Activated B cell treated with CpG ODN at 0.5 μM for 24 hours (primary cell): ENCODE results near the gene SRGAP3. TPM values are rescaled to one million over a fixed set of nuclear protein-coding genes. Genes with fewer than 3 reads are reported as not detected.

Experiments
- ATAC-seq: fragments of 200-7000 bp; cut with Tn5 transposase; one replicate; pipeline ENCODE4 v1.10.0; 2021; ENCODE audit warnings: low read depth, mild to moderate bottlenecking, moderate library complexity
- CTCF ChIA-PET: fragments of 350-600 bp; sonication (Branson Sonifier 250); formaldehyde crosslinking; loops from one replicate; lab custom pipeline; 2021; ENCODE audit warnings: antibody characterized with exemption; lab: Charles Lee
- POLR2A ChIA-PET: fragments of 350-600 bp; sonication (Branson Sonifier 250); formaldehyde crosslinking; loops from one replicate; lab custom pipeline; 2021; ENCODE audit warnings: antibody characterized with exemption; lab: Charles Lee
- DNase-seq: peaks from one replicate; pipeline ENCODE4 v3.0.0; 2022
- H3K27ac Mint-ChIP-seq: one replicate; pipeline ENCODE4 v1.8.0; 2020; ENCODE audit warnings: mixed read lengths
- H3K27me3 Mint-ChIP-seq: one replicate; pipeline ENCODE4 v1.8.0; 2021; ENCODE audit warnings: mixed read lengths
- H3K36me3 Mint-ChIP-seq: one replicate; pipeline ENCODE4 v1.8.0; 2021; ENCODE audit warnings: low read depth, mixed read lengths
- H3K4me1 Mint-ChIP-seq: one replicate; pipeline ENCODE4 v1.8.0; 2021; ENCODE audit warnings: mixed read lengths
- H3K4me3 Mint-ChIP-seq: one replicate; pipeline ENCODE4 v1.8.0; 2020; ENCODE audit warnings: mild to moderate bottlenecking, mixed read lengths
- H3K9me3 Mint-ChIP-seq: one replicate; pipeline ENCODE4 v1.8.0; 2020; ENCODE audit warnings: mixed read lengths
- CTCF ChIP-seq: fragments of 200-600 bp; IDR thresholded peaks from one replicate; pipeline ENCODE4 v1.8.0; 2022; ENCODE audit warnings: antibody characterized with exemption, mild to moderate bottlenecking
- intact Hi-C: fragments of 100-400 bp; cut with micrococcal nuclease; formaldehyde crosslinking; loops from one replicate; pipeline ENCODE4 v1.15.1; 2024
- total RNA-seq: library from RNA; stranded (reverse); gene quantifications from 2 replicates; pipeline ENCODE4 v1.2.3, GENCODE V29; 2022

The SRGAP3 gene
- total RNA-seq, 1 donor from 2014 or later: 0.58 TPM

- CTCF ChIA-PET: no interaction called here
- no peak for TF ChIP-seq CTCF
- no peaks in the 10 kb centered on the region for H3K27me3 Mint-ChIP-seq
- H3K9me3 Mint-ChIP-seq: no peaks in the 10 kb centered on the region
- intact Hi-C loops: no loop called here
- no peak for ATAC-seq
- H3K36me3 Mint-ChIP-seq: no peaks in the 10 kb centered on the region
- no peak for DNase-seq
- no peak overlapping the region for H3K4me3 Mint-ChIP-seq
- no peaks in the 10 kb centered on the region for H3K4me1 Mint-ChIP-seq
- no peak overlapping the region for H3K27ac Mint-ChIP-seq
- POLR2A ChIA-PET: no interaction called here
Observed at GRCh38 chr3:9163289-9163688, 86.2 kb downstream of the SRGAP3 start.

GRCh38 chr3:9161811-9162210 is 87.6 kb downstream of the SRGAP3 start:
- no peak for TF ChIP-seq CTCF
- H3K36me3 Mint-ChIP-seq: no peaks in the 10 kb centered on the region
- intact Hi-C loops: no loop called here
- no peaks in the 10 kb centered on the region for H3K9me3 Mint-ChIP-seq
- no peak for DNase-seq
- ATAC-seq: no peak
- ChIA-PET POLR2A (no interaction called here), CTCF (no interaction called here)
- H3K27me3 Mint-ChIP-seq: no peaks in the 10 kb centered on the region
- no peak overlapping the region for H3K4me3 Mint-ChIP-seq
- no peaks in the 10 kb centered on the region for H3K4me1 Mint-ChIP-seq
- no peak overlapping the region for H3K27ac Mint-ChIP-seq

GRCh38 chr3:9161298-9161697 is 88.1 kb downstream of the SRGAP3 start:
- H3K9me3 Mint-ChIP-seq: no peaks in the 10 kb centered on the region
- ATAC-seq (no peak), DNase-seq (no peak)
- POLR2A ChIA-PET: no interaction called here
- H3K4me1 Mint-ChIP-seq: no peaks in the 10 kb centered on the region
- no peak for TF ChIP-seq CTCF
- intact Hi-C loops: no loop called here
- CTCF ChIA-PET: no interaction called here
- H3K27ac Mint-ChIP-seq: no peak overlapping the region
- no peaks in the 10 kb centered on the region for H3K36me3 Mint-ChIP-seq
- H3K27me3 Mint-ChIP-seq: no peaks in the 10 kb centered on the region
- H3K4me3 Mint-ChIP-seq: no peak overlapping the region

GRCh38 chr3:9158865-9159630 is 90.4 kb downstream of the SRGAP3 start:
- Mint-ChIP-seq H3K9me3 (no peaks in the 10 kb centered on the region), H3K4me3 (no peak overlapping the region), H3K27me3 (no peaks in the 10 kb centered on the region), H3K27ac (no peak overlapping the region), H3K36me3 (no peaks in the 10 kb centered on the region), H3K4me1 (no peaks in the 10 kb centered on the region)
- CTCF ChIA-PET: no interaction called here
- DNase-seq: no peak
- POLR2A ChIA-PET: no interaction called here
- no peak for TF ChIP-seq CTCF
- ATAC-seq: no peak
- intact Hi-C loops: no loop called here

- CTCF ChIA-PET: no interaction called here
- Mint-ChIP-seq H3K27ac (no peak overlapping the region), H3K4me3 (no peak overlapping the region), H3K36me3 (no peaks in the 10 kb centered on the region), H3K27me3 (no peaks in the 10 kb centered on the region), H3K4me1 (no peaks in the 10 kb centered on the region), H3K9me3 (no peaks in the 10 kb centered on the region)
- POLR2A ChIA-PET: no interaction called here
- ATAC-seq (no peak), DNase-seq (no peak)
- no peak for TF ChIP-seq CTCF
- intact Hi-C loops: no loop called here
Observed at GRCh38 chr3:9157651-9158362, 91.6 kb downstream of the SRGAP3 start.
